ENCODE measurements around the gene PSME4.

DNA sequence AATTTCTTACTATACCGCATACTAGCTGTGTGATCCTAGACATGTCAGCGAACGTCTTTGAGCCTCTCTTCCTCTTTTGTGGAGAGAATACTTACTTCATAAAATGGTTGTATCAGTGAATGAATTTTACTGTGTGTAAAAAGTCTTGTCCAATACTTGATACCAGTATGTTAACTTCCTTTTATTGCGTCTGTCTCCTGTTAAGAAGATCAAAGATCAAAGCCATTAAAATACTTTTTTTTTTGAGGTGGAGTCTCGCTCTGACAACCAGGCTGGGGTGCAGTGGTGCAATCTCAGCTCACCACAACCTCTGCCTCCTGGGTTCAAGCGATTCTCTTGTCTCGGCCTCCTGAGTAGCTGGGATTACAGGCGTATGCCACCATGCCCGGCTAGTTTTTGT is 150.7 kb downstream of the PSME4 start:
- TF ChIP-seq POLR2A (IDR thresholded peaks at IDR 0.05): no peak
- TF ChIP-seq, protein P1, sequence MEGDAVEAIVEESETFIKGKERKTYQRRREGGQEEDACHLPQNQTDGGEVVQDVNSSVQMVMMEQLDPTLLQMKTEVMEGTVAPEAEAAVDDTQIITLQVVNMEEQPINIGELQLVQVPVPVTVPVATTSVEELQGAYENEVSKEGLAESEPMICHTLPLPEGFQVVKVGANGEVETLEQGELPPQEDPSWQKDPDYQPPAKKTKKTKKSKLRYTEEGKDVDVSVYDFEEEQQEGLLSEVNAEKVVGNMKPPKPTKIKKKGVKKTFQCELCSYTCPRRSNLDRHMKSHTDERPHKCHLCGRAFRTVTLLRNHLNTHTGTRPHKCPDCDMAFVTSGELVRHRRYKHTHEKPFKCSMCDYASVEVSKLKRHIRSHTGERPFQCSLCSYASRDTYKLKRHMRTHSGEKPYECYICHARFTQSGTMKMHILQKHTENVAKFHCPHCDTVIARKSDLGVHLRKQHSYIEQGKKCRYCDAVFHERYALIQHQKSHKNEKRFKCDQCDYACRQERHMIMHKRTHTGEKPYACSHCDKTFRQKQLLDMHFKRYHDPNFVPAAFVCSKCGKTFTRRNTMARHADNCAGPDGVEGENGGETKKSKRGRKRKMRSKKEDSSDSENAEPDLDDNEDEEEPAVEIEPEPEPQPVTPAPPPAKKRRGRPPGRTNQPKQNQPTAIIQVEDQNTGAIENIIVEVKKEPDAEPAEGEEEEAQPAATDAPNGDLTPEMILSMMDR (IDR thresholded peaks at IDR 0.05 in 4 of 5, conservative IDR thresholded peaks at IDR 0.05 in 1 of 5): no peak

All from gastrocnemius medialis (tissue), 4 donors.